ENCODE data around the gene EPB41L3. TPM values are rescaled to one million over a fixed set of nuclear protein-coding genes. Genes with fewer than 3 reads are reported as not detected.
A peak's percentile ranks its signal among the peaks of the same experiment; 100 is the strongest.

The EPB41L3 gene
- total RNA-seq (2022) (7.1 and 8.7 TPM in 2 replicates), Bru-seq, nascent RNA (percentile 40 among the genes with signal in this experiment), BruChase-seq, experiment 1, labeled RNA remaining after a 2-hour chase (percentile 43 among the genes with signal in this experiment), BruChase-seq, experiment 2, labeled RNA remaining after a 6-hour chase (percentile 41 among the genes with signal in this experiment)
- long read RNA-seq, partial matches to known transcripts, result 0 of 6 reads
- long read RNA-seq, other reads (novel, unspliced or antisense), result 5 of 6 reads

- Histone ChIP-seq H3K27me3 (replicated peaks; ENCODE audit: control insufficient read depth, insufficient read depth, low read length) (no peaks in the 10 kb centered on the region), H3K9me3 (no peaks in the 10 kb centered on the region), H3K36me3 (ENCODE audit: control insufficient read depth, insufficient read depth, low read length) (no peaks in the 10 kb centered on the region), H3K4me3 (ENCODE audit: low read depth, low read length) (peak within 1 kb of the TSS; percentile 34), H3K4me1 (no peaks in the 10 kb centered on the region)
- Mint-ChIP-seq H3K36me3 (ENCODE audit: insufficient read depth, unreplicated experiment) (no peaks in the 10 kb centered on the region), H3K27me3 (ENCODE audit: insufficient read depth, unreplicated experiment) (peaks cover 20% of the 10 kb centered on the region), H3K4me3 (ENCODE audit: unreplicated experiment) (peak within 1 kb of the TSS; percentile 59), H3K9me3 (ENCODE audit: unreplicated experiment) (no peaks in the 10 kb centered on the region), H3K4me1 (ENCODE audit: low read depth, unreplicated experiment) (no peaks in the 10 kb centered on the region), H3K27ac (ENCODE audit: unreplicated experiment) (no peak within 1 kb of the TSS)
- BruUV-seq (replicated peaks), result no TSS peak
- POLR2A ChIA-PET, result no interaction called here
- DNase-seq, result no peak
- intact Hi-C loops (cut with micrococcal nuclease; ENCODE audit: unreplicated experiment), result no loop called here
- no peak for TF ChIP-seq CTCF (IDR thresholded peaks at IDR 0.05; ENCODE audit: insufficient read depth in 1 of 2, low read depth in 1 of 2, low read length in 1 of 2, severe bottlenecking in 1 of 2, unreplicated experiment in 1 of 2)
- CTCF ChIA-PET, result no interaction called here
These were observed at the start of gene EPB41L3 for GRCh38 chr18:5543773-5544389. TSS of gene EPB41L3 (minus strand) at chr18:5543997. CDS start at chr18:5489183, 54,814 bp downstream.

GRCh38 chr18:5588529-5588928 lies 44.7 kb upstream of the EPB41L3 start:
- Histone ChIP-seq H3K27me3 (replicated peaks; ENCODE audit: control insufficient read depth, insufficient read depth, low read length) (no peaks in the 10 kb centered on the region), H3K36me3 (ENCODE audit: control insufficient read depth, insufficient read depth, low read length) (no peaks in the 10 kb centered on the region), H3K4me3 (ENCODE audit: low read depth, low read length) (no peak overlapping the region), H3K4me1 (no peaks in the 10 kb centered on the region), H3K9me3 (no peaks in the 10 kb centered on the region)
- H3K4me3 Mint-ChIP-seq (ENCODE audit: unreplicated experiment), result no peak overlapping the region
- no peak overlapping the region for H3K27ac Mint-ChIP-seq (ENCODE audit: unreplicated experiment)
- DNase-seq, result no peak
- no peaks in the 10 kb centered on the region for H3K4me1 Mint-ChIP-seq (ENCODE audit: low read depth, unreplicated experiment)
- no peaks in the 10 kb centered on the region for H3K9me3 Mint-ChIP-seq (ENCODE audit: unreplicated experiment)
- TF ChIP-seq CTCF (IDR thresholded peaks at IDR 0.05; ENCODE audit: insufficient read depth in 1 of 2, low read depth in 1 of 2, low read length in 1 of 2, severe bottlenecking in 1 of 2, unreplicated experiment in 1 of 2), result no peak
- no TSS peak for BruUV-seq (replicated peaks)
- ChIA-PET CTCF (no interaction called here), POLR2A (no interaction called here)
- H3K36me3 Mint-ChIP-seq (ENCODE audit: insufficient read depth, unreplicated experiment), result no peaks in the 10 kb centered on the region
- intact Hi-C loops (cut with micrococcal nuclease; ENCODE audit: unreplicated experiment), result no loop called here
- H3K27me3 Mint-ChIP-seq (ENCODE audit: insufficient read depth, unreplicated experiment), result no peaks in the 10 kb centered on the region

- no peaks in the 10 kb centered on the region for H3K27me3 ChIP-seq (replicated peaks; ENCODE audit: control insufficient read depth, insufficient read depth, low read length)
- H3K9me3 ChIP-seq, result no peaks in the 10 kb centered on the region
- H3K4me1 ChIP-seq, result no peaks in the 10 kb centered on the region
- TF ChIP-seq CTCF (IDR thresholded peaks at IDR 0.05; ENCODE audit: insufficient read depth in 1 of 2, low read depth in 1 of 2, low read length in 1 of 2, severe bottlenecking in 1 of 2, unreplicated experiment in 1 of 2), result no peak
- no TSS peak for BruUV-seq (replicated peaks)
- no peak overlapping the region for H3K4me3 ChIP-seq (ENCODE audit: low read depth, low read length)
- H3K9me3 Mint-ChIP-seq (ENCODE audit: unreplicated experiment), result no peaks in the 10 kb centered on the region
- H3K27ac Mint-ChIP-seq (ENCODE audit: unreplicated experiment), result no peak overlapping the region
- H3K27me3 Mint-ChIP-seq (ENCODE audit: insufficient read depth, unreplicated experiment), result no peaks in the 10 kb centered on the region
- H3K4me1 Mint-ChIP-seq (ENCODE audit: low read depth, unreplicated experiment), result no peaks in the 10 kb centered on the region
- intact Hi-C loops (cut with micrococcal nuclease; ENCODE audit: unreplicated experiment), result no loop called here
- H3K36me3 ChIP-seq (ENCODE audit: control insufficient read depth, insufficient read depth, low read length), result no peaks in the 10 kb centered on the region
- DNase-seq, result no peak
- no peaks in the 10 kb centered on the region for H3K36me3 Mint-ChIP-seq (ENCODE audit: insufficient read depth, unreplicated experiment)
- ChIA-PET CTCF (no interaction called here), POLR2A (no interaction called here)
- H3K4me3 Mint-ChIP-seq (ENCODE audit: unreplicated experiment), result no peak overlapping the region
These were observed 41.9 kb upstream of the EPB41L3 start for GRCh38 chr18:5585653-5586052.

All from Caco-2 (cell line).